Superior temporal gyrus (tissue), 1 donor: Measurements from ENCODE around the gene ZMYND15.
A peak's percentile ranks its signal among the peaks of the same experiment; 100 is the strongest.

Experiments used
- DNase-seq: peaks from one replicate; pipeline ENCODE4 v3.0.0-alpha.2; 2016; ENCODE audit errors: extremely low spot score

The ZMYND15 gene

DNA sequence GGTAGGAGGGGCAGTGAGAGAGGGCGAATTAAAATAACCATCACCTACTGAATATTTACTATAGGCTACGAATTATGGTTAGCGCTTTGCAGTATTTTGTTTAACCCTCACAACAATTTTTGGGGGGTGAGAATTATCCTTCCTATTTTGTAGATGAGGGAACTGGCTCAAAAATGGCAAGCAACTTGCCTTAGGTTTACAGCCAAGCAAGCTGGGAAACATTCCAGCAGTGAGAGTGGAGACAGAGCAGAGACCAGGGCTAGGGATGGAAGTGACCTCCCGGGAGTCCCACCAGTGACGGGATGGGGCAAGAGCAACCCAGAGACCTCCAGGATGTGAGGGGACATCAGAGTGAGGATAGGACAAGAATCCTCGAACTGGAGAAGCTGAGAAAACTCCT is 46.9 kb downstream of the ZMYND15 start:
- DNase-seq = peak; percentile 37

DNA sequence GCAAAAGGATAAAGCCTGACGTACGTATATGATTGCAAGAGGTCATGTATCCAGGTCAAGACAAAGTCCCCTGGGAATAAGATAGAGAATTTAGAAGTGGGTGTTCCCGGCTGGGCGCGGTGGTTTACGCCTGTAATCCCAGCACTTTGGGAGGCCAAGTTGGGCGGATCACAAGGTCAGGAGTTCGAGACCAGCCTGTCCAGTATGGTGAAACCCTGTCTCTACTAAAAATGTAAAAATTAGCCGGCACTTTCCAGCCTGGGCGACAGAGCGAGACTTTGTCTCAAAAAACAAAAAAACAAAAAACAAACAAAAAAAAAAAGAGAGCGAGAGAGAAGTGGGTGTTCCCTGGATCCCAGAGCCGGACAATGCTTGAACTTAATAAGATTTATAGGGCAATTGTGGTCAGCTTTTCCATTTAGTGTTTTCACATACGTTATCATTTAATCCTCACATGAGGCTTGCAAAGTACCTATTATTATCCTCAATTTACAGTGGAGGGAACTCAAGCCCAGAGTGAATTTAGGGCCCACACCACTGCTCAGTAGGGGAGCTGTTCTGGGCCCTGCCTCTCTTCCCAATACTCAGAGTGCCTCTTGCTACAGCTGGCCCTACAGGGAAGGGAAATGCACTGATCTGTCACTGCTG is 48.6 kb downstream of the ZMYND15 start:
- no peak for DNase-seq

DNA sequence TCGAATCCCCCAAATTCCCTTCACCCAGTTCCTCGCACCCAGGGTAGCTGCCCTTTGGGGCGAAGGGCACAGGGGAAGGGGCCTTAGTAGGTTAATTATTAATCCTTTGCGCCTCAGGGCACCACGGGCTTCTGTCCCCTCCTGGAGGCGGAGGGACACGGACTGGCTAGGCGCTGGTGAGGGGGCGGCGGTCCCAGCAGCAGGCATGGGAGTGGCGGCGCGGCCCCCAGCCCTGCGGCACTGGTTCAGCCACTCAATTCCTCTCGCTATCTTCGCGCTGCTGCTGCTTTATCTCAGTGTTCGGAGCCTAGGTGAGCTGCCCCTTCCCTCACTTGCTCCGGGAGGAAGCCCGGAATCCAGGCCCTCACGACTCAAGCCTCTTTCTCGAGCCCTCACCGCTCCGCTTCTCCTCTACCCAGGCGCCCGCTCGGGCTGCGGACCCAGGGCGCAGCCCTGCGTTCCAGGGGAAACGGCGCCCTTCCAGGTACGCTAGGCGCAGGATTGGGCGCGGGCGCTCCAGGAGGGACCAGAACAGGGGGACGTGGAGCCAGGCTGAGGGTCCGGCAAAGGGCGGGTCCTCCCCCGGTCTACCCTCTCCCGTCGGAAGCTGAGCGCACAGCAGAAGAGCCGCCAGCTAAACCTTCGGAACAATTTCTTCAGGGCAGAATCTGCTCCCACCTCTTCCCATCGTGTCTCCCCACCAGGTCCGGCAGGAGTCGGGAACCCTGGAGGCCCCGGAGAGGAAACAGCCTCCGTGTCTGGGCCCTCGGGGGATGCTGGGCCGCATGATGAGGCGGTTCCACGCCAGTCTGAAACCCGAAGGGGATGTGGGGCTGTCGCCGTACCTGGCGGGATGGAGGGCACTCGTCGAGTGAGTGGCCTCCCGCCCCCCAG is 49.4 kb downstream of the ZMYND15 start, which contains the start of gene GLTPD2:
GLTPD2 (plus strand) TSS at position 158 of the 894 bp plus-strand sequence; CDS start at position 206, 48 bp downstream.
- no peak for DNase-seq

DNA sequence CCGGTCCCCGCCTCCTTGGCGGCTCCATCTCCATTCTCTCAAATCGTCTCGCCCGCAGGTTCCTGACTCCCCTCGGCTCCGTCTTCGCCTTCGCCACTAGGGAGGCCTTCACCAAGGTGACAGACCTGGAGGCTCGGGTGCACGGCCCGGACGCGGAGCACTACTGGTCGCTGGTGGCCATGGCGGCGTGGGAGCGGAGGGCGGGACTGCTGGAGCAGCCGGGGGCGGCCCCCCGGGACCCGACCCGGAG is 50.0 kb downstream of the ZMYND15 start:
- peak; percentile 29 for DNase-seq

DNA sequence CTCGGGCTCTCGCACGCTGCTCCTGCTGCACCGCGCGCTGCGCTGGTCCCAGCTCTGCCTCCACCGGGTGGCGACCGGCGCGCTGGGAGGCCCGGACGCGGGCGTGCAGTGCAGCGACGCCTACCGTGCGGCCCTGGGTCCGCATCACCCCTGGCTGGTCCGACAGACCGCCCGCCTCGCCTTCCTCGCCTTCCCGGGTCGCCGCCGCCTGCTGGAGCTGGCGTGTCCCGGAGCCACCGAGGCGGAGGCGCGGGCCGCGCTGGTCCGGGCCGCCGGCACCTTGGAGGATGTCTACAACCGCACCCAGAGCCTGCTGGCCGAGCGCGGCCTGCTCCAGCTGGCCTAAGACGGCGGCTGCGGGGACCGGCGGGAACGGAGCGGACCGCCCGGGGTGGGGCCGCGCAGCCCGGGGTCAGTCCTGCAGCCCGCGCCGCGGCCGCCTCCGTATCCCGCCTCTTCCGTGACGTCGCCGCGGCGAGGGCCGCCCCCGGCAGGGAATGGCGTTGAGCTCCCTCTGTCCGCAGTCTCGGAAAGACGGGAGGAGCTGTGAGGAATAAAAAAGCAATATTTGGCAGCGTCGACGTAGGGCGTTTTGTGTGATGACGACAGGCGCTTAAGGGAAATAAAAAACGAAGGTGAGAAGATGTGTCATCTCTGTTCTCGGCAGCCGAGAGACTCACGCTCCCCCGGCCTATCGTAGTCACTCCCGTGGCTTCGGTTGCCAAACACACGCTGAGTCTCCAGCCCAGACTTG is 50.5 kb downstream of the ZMYND15 start:
- peak; percentile 84 for DNase-seq

DNA sequence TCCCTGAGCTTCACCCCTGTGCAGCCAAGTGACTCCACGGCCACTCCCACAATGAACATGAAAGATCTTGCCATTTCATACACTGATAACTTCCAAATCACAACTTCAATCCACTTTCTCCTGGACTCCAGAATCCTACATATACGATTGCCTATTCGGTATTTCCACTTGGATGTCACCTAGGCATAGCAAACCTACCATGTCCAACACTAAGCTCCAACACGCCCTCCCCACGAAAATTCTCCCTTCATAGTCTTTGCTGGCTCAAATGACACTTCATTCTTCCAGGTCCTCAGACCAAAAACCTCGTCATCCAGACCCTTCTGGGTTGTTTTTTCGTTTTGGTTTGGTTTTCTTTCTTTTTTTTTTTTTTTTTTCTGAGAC is 51.1 kb downstream of the ZMYND15 start:
- no peak for DNase-seq

DNA sequence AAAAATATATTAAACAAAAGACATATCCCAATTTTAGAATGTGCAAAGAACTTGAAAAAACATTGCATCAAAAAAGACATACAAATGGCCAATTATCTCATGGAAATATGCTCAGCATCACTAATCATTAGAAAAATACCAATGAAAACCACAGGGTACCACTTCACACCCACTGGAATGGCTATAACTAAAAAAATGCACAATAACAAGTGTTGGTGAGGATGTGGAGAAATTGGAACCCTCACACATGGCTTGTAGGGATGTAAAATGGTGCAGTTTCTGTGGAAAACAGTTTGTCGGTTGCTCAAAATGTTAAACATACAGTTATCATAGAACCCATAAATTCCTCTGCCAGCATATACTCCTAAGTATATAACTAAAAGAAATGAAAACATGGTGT is 55.5 kb downstream of the ZMYND15 start:
- no peak for DNase-seq
